H1 (cell line): ENCODE data around the gene SLC25A51. TPM values are rescaled to one million over a fixed set of nuclear protein-coding genes. Genes with fewer than 3 reads are reported as not detected.
A peak's percentile ranks its signal among the peaks of the same experiment; 100 is the strongest.

Experiments
- CTCF ChIA-PET: fragments of 300-600 bp; sonication (Branson Sonifier 250); formaldehyde crosslinking; loops from one replicate; lab custom pipeline; 2021; ENCODE audit not compliant: partially characterized antibody; lab: Charles Lee
- POLR2A ChIA-PET: fragments of 300-600 bp; sonication (Branson Sonifier 250); formaldehyde crosslinking; loops from one replicate; lab custom pipeline; 2021; ENCODE audit warnings: inconsistent platforms; ENCODE audit not compliant: partially characterized antibody; lab: Charles Lee
- DNase-seq, 2 experiments: peaks; one replicate each; pipeline versions ENCODE4 v3.0.0 to v3.0.0-alpha.2; 2010 to 2022; ENCODE audit warnings: low spot score in 2 of 2, low read depth in 1 of 2, mixed read lengths in 1 of 2
- FAIRE-seq: peaks from 2 replicates; lab custom pipeline; 2011; peaks lifted over from hg19 to GRCh38; lab: Jason Lieb, UNC
- H2AFZ ChIP-seq: 2 replicates; pipeline ENCODE4 v1.8.1; 2012; ENCODE audit warnings: low read length, inconsistent platforms
- H2AK5ac ChIP-seq: 2 replicates; pipeline ENCODE4 v1.6.1; 2013; ENCODE audit warnings: low read depth, low read length
- H2BK120ac ChIP-seq: replicated peaks from 2 replicates; pipeline ENCODE3; 2013; ENCODE audit warnings: low read depth, low read length, inconsistent platforms
- H2BK12ac ChIP-seq: 2 replicates; pipeline ENCODE4 v1.6.1; 2013; ENCODE audit warnings: low read depth, low read length
- H2BK15ac ChIP-seq: 2 replicates; pipeline ENCODE4 v1.6.1; 2013; ENCODE audit warnings: low read length
- H2BK20ac ChIP-seq: 2 replicates; pipeline ENCODE4 v1.6.1; 2013; ENCODE audit warnings: low read length
- H2BK5ac ChIP-seq: 2 replicates; pipeline ENCODE4 v1.6.1; 2013; ENCODE audit warnings: low read depth, low read length
- H3K14ac ChIP-seq: 2 replicates; pipeline ENCODE4 v1.6.1; 2013; ENCODE audit warnings: inconsistent platforms; ENCODE audit not compliant: insufficient read length
- H3K18ac ChIP-seq: 2 replicates; pipeline ENCODE4 v1.6.1; 2013; ENCODE audit warnings: low read length; ENCODE audit errors: extremely low read depth
- H3K23ac ChIP-seq: 2 replicates; pipeline ENCODE4 v1.6.1; 2013; ENCODE audit warnings: inconsistent platforms; ENCODE audit not compliant: insufficient read length
- H3K23me2 ChIP-seq: 2 replicates; pipeline ENCODE4 v1.6.1; 2013; ENCODE audit warnings: low read depth, low read length
- H3K27ac ChIP-seq: 2 replicates; pipeline ENCODE4 v1.6.1; 2011; ENCODE audit warnings: low read depth, low read length, inconsistent platforms
- H3K27me3 ChIP-seq, 4 experiments: replicated peaks in 1 of 4; 1 replicate in 1 of 4; 2 replicates in 3 of 4; pipeline versions ENCODE4 v1.6.1 to v1.8.1; 2011 to 2013; ENCODE audit warnings: low read length in 3 of 4, mild to moderate bottlenecking in 3 of 4, inconsistent platforms in 2 of 4, mixed read lengths in 2 of 4, moderate library complexity in 1 of 4; ENCODE audit not compliant: control insufficient read depth in 3 of 4, insufficient read depth in 3 of 4; ENCODE audit errors: extremely low read depth in 1 of 4
- H3K36me3 ChIP-seq, 4 experiments: 2 replicates each; pipeline versions ENCODE4 v1.6.1 to v1.8.1; 2011 to 2013; ENCODE audit warnings: mild to moderate bottlenecking in 4 of 4, low read length in 3 of 4, moderate library complexity in 2 of 4, control low read depth in 1 of 4, inconsistent platforms in 1 of 4; ENCODE audit not compliant: insufficient read depth in 4 of 4, control insufficient read depth in 2 of 4
- H3K4ac ChIP-seq: replicated peaks from 2 replicates; pipeline ENCODE3; 2013; ENCODE audit warnings: low read length, low read depth, mixed read lengths, inconsistent platforms; ENCODE audit not compliant: insufficient read length
- H3K4me1 ChIP-seq, 4 experiments: replicated peaks in 1 of 4; 1 replicate in 1 of 4; 2 replicates in 3 of 4; pipeline versions ENCODE4 v1.6.1 to v1.8.1; 2011 to 2013; ENCODE audit warnings: low read length in 3 of 4, inconsistent platforms in 2 of 4, mixed read lengths in 1 of 4; ENCODE audit not compliant: insufficient read depth in 4 of 4, control insufficient read depth in 3 of 4
- H3K4me2 ChIP-seq, 2 experiments: 2 replicates each; pipeline versions ENCODE4 v1.6.1 to v1.8.1; 2011 to 2013; ENCODE audit warnings: low read depth in 2 of 2, low read length in 2 of 2, control low read depth in 1 of 2, inconsistent platforms in 1 of 2, mild to moderate bottlenecking in 1 of 2; ENCODE audit not compliant: insufficient read depth in 1 of 2
- H3K4me3 ChIP-seq, 4 experiments: fragments of 200-600, 300-600 bp in 1 of 4; sonication (generic), shearing (Covaris generic), sonication (Bioruptor Twin) in 1 of 4; 2 replicates each; pipeline versions ENCODE4 v1.5.1 to v1.8.1; 2011 to 2016; ENCODE audit warnings: low read length in 4 of 4, low read depth in 3 of 4, control low read depth in 2 of 4, inconsistent platforms in 2 of 4, mild to moderate bottlenecking in 2 of 4, mixed read lengths in 1 of 4, moderate library complexity in 1 of 4; ENCODE audit not compliant: insufficient read depth in 2 of 4; ENCODE audit errors: extremely low read depth in 1 of 4
- H3K56ac ChIP-seq: replicated peaks from 2 replicates; pipeline ENCODE3; 2013; ENCODE audit warnings: low read depth, mild to moderate bottlenecking, mixed read lengths, low read length, inconsistent platforms; ENCODE audit not compliant: insufficient read length
- H3K79me1 ChIP-seq: 2 replicates; pipeline ENCODE4 v1.6.1; 2013; ENCODE audit warnings: low read depth, low read length, control low read depth
- H3K79me2 ChIP-seq, 2 experiments: 2 replicates each; pipeline versions ENCODE4 v1.6.1 to v1.8.1; 2012 to 2013; ENCODE audit warnings: low read length in 2 of 2, mild to moderate bottlenecking in 2 of 2, inconsistent platforms in 1 of 2; ENCODE audit not compliant: insufficient read depth in 2 of 2, control insufficient read depth in 1 of 2
- H3K9ac ChIP-seq, 4 experiments: replicated peaks in 1 of 4; 1 replicate in 1 of 4; 2 replicates in 3 of 4; pipeline versions ENCODE4 v1.6.1 to v1.8.1; 2011 to 2013; ENCODE audit warnings: low read depth in 3 of 4, low read length in 3 of 4, control low read depth in 2 of 4, mild to moderate bottlenecking in 2 of 4, moderate library complexity in 2 of 4, inconsistent platforms in 1 of 4; ENCODE audit errors: extremely low read depth in 1 of 4
- H3K9me3 ChIP-seq, 2 experiments: 2 replicates each; pipeline versions ENCODE4 v1.6.1 to v1.8.1; 2012 to 2013; ENCODE audit warnings: mild to moderate bottlenecking in 2 of 2, moderate library complexity in 2 of 2, control low read depth in 1 of 2, inconsistent platforms in 1 of 2, low read depth in 1 of 2, low read length in 1 of 2, mixed read lengths in 1 of 2; ENCODE audit not compliant: insufficient read depth in 2 of 2
- H4K20me1 ChIP-seq, 2 experiments: replicated peaks in 1 of 2; 2 replicates each; pipeline versions ENCODE3 to v1.8.1; 2011 to 2013; ENCODE audit warnings: inconsistent platforms in 2 of 2, low read length in 2 of 2, mild to moderate bottlenecking in 1 of 2; ENCODE audit not compliant: insufficient read depth in 2 of 2, control insufficient read depth in 1 of 2
- H4K5ac ChIP-seq: 2 replicates; pipeline ENCODE4 v1.6.1; 2013; ENCODE audit warnings: low read length, low read depth, mixed read lengths, inconsistent platforms; ENCODE audit not compliant: insufficient read length
- H4K8ac ChIP-seq: 2 replicates; pipeline ENCODE4 v1.8.0; 2013; ENCODE audit warnings: mild to moderate bottlenecking, moderate library complexity, low read length, inconsistent platforms; ENCODE audit not compliant: insufficient read depth; ENCODE audit errors: extremely low read depth
- H4K91ac ChIP-seq: replicated peaks from 2 replicates; pipeline ENCODE3; 2013; ENCODE audit warnings: low read length, mixed read lengths, inconsistent platforms; ENCODE audit not compliant: insufficient read length
- BCL11A ChIP-seq, 2 experiments: IDR thresholded peaks; one replicate each; pipeline ENCODE4 v1.6.1; 2011; ENCODE audit warnings: low read depth in 2 of 2, low read length in 2 of 2, mild to moderate bottlenecking in 2 of 2
- PHF8 ChIP-seq: fragments of 200-600 bp; sonication (generic); conservative IDR thresholded peaks from 2 replicates; pipeline ENCODE4 v1.7.1; 2012; ENCODE audit warnings: low read depth, mild to moderate bottlenecking, inconsistent platforms, low read length, moderate library complexity
- RBBP5 ChIP-seq: IDR thresholded peaks from 2 replicates; pipeline ENCODE4 v1.7.1; 2012; ENCODE audit warnings: low read depth, mild to moderate bottlenecking, inconsistent platforms, low read length, moderate library complexity, borderline replicate concordance
- SIRT6 ChIP-seq: IDR thresholded peaks from one replicate; pipeline ENCODE4 v1.7.1; 2012; ENCODE audit warnings: low read length, inconsistent platforms
- SP4 ChIP-seq: IDR thresholded peaks from 2 replicates; pipeline ENCODE4 v1.6.1; 2012; ENCODE audit warnings: low read length, inconsistent platforms
- USF2 ChIP-seq: IDR thresholded peaks from 2 replicates; pipeline ENCODE4 v1.6.1; 2011; ENCODE audit warnings: low read length, improper control_type of control experiment
- YY1 ChIP-seq: IDR thresholded peaks from 2 replicates; pipeline ENCODE4 v1.6.1; 2011; ENCODE audit warnings: low read depth, mild to moderate bottlenecking, low read length
- WGBS, 2 experiments: shearing (Covaris generic) in 1 of 2; methylation state at CpG; one replicate each; pipeline versions ENCODE4 v1.1.6 to v1.1.7; 2013 to 2015; ENCODE audit warnings: low lambda C conversion rate in 2 of 2, mixed read lengths in 2 of 2, inconsistent platforms in 1 of 2, low coverage in 1 of 2, missing lambda C conversion rate in 1 of 2; ENCODE audit not compliant: insufficient replicate concordance in 2 of 2, insufficient coverage in 1 of 2, insufficient read length in 1 of 2; ENCODE audit errors: extremely low coverage in 1 of 2, missing lambda C conversion rate in 1 of 2; 5-methylcytosine and 5-hydroxymethylcytosine counted together
- long read RNA-seq, 2 experiments: library from RNA in 1 of 2; library from capped mRNA in 1 of 2; stranded (forward); transcript quantifications; one replicate each; pipeline ENCODE4 v2.0.0, GENCODE V29; 2021; ENCODE audit warnings: inconsistent platforms in 1 of 2
- polyA minus RNA-seq, 3 experiments: library from RNA; depleted of rRNA, polyadenylated mRNA; stranded (reverse); fragments of >200 nt; gene quantifications; 1 replicate in 2 of 3; 2 replicates in 1 of 3; pipeline ENCODE4 v1.2.3, GENCODE V29; 2011
- polyA plus RNA-seq, 7 experiments: library from polyadenylated mRNA; depleted of rRNA in 3 of 7; stranded (reverse) in 5 of 7; unstranded in 2 of 7; fragments of >200 nt in 5 of 7; fragments of 200-250 nt in 2 of 7; gene quantifications; 1 replicate in 5 of 7; 2 replicates in 1 of 7; 4 replicates in 1 of 7; pipeline versions ENCODE4 v1.2.1 to v1.2.3, GENCODE V29; 2011 to 2013; ENCODE audit warnings: missing spikeins in 2 of 7, mixed read lengths in 2 of 7
- total RNA-seq: library from RNA; stranded (reverse); fragmentation: NEBNext Ultra II Directional; extraction: Animal tissue kit (Norgen Biotek cat#: 25700); gene quantifications from 2 replicates; pipeline ENCODE4 v1.2.1, GENCODE V29; 2021

SLC25A51 gene
- total RNA-seq (14.5 and 16.8 TPM in 2 replicates), polyA plus RNA-seq (2011; rRNA removed) (5.4 and 8.0 TPM in 2 replicates), polyA minus RNA-seq (2011; rRNA and poly(A)+ RNA removed) (37.8 and 43.4 TPM in 2 replicates)
- polyA plus RNA-seq (2011; cell fraction: cytosol; rRNA removed), result 6.3 TPM
- polyA plus RNA-seq (2011; cell fraction: nucleus; rRNA removed), result 6.7 TPM
- 5.5 to 7.7 TPM (median 6.4 TPM) in 4 replicates for polyA plus RNA-seq (2012, experiment 1 of 2)
- polyA plus RNA-seq (2012, experiment 2 of 2), result 1.9 TPM
- 8.0 TPM for polyA plus RNA-seq (2013, experiment 1 of 2)
- polyA plus RNA-seq (2013, experiment 2 of 2), result 7.4 TPM
- 11.3 TPM for polyA minus RNA-seq (2011; cell fraction: cytosol; rRNA and poly(A)+ RNA removed)
- 28.6 TPM for polyA minus RNA-seq (2011; cell fraction: nucleus; rRNA and poly(A)+ RNA removed)
- long read RNA-seq, experiment 1, partial matches to known transcripts, result 2 of 8 reads
- long read RNA-seq, experiment 1, other reads (novel, unspliced or antisense), result 3 of 8 reads
- long read RNA-seq, experiment 2, partial matches to known transcripts, result 0 of 5 reads
- long read RNA-seq, experiment 2, other reads (novel, unspliced or antisense), result 3 of 5 reads

GRCh38 chr9:37903647-37904444 is at the start of gene SLC25A51:
Gene SLC25A51 (minus strand): TSS chr9:37904127. CDS start chr9:37888550, 15,577 bp downstream.
- H3K56ac ChIP-seq, result peak within 1 kb of the TSS; percentile 85
- H2BK20ac ChIP-seq, result no peak within 1 kb of the TSS
- no peaks in the 10 kb centered on the region for H3K9me3 ChIP-seq
- H2BK15ac ChIP-seq, result 0 out of 2 replicates have a peak within 1 kb of the TSS, but pooled peaks have one; percentile 89
- H3K14ac ChIP-seq, result no peak within 1 kb of the TSS
- no peak within 1 kb of the TSS for H2AK5ac ChIP-seq
- peaks cover 3% of the 10 kb centered on the region; the same call in 1 of the 2 replicates for H3K79me1 ChIP-seq
- H2BK12ac ChIP-seq, result peak within 1 kb of the TSS; percentile 69; the same call in 1 of the 2 replicates
- FAIRE-seq (peak; percentile 78), DNase-seq (peak; percentile 89 to 98)
- H3K23ac ChIP-seq, result no peak within 1 kb of the TSS
- 0% methylated on average over 44 of the region's 84 CpGs; no CpG with 5 or more reads in 1 of the 2 experiments for WGBS, 2 experiments
- H3K23me2 ChIP-seq, result peaks cover 6% of the 10 kb centered on the region
- peak within 1 kb of the TSS; percentile 90 to 94 for H3K4me2 ChIP-seq
- H3K79me2 ChIP-seq, result 0 out of 4 replicates have a peak, but pooled peaks cover 0 to 6% of the 10 kb centered on the region in 2 experiments
- no peak within 1 kb of the TSS for H2BK120ac ChIP-seq
- no peak within 1 kb of the TSS; the same call in 1 of the 2 replicates for H3K27ac ChIP-seq
- ChIA-PET CTCF (interaction anchor here (0.6 to 2.0 kb wide), 16 partner anchors 10 to 457 kb away, joined by 3 to 9 read pairs (median 4); no protein-coding TSS in a partner anchor), POLR2A (interaction anchor here (0.9 kb wide), 2 partner anchors 268 to 498 kb away, joined by 3 read pairs; no protein-coding TSS in a partner anchor)
- peaks cover 0 to 3% (median 0%) of the 10 kb centered on the region in 4 experiments; a peak in 3 of 7 replicates for H3K27me3 ChIP-seq
- peak within 1 kb of the TSS; percentile 71 for H4K91ac ChIP-seq
- H4K20me1 ChIP-seq, result peaks cover 0 to 2% of the 10 kb centered on the region in 2 experiments
- peaks cover 0 to 6% (median 4%) of the 10 kb centered on the region in 4 experiments; a peak in 5 of 8 replicates for H3K36me3 ChIP-seq
- H3K4ac ChIP-seq, result peak within 1 kb of the TSS; percentile 35
- H3K4me1 ChIP-seq, result peaks cover 0 to 8% (median 6%) of the 10 kb centered on the region in 4 experiments; a peak in 3 of 7 replicates
- H4K5ac ChIP-seq, result peak within 1 kb of the TSS; percentile 68
- H3K4me3 ChIP-seq, result peak within 1 kb of the TSS; percentile 65 to 90 (median 78)
- H3K9ac ChIP-seq, result peak within 1 kb of the TSS; percentile 45 to 67 (median 62)
- H2AFZ ChIP-seq, result peak within 1 kb of the TSS; percentile 85
- H4K8ac ChIP-seq, result peak within 1 kb of the TSS; percentile 84
- H2BK5ac ChIP-seq, result peak within 1 kb of the TSS; percentile 37; the same call in 1 of the 2 replicates
- peak within 1 kb of the TSS; percentile 86; the same call in 1 of the 2 replicates for H3K18ac ChIP-seq
- TF ChIP-seq SP4 (peak; percentile 71), USF2 (peak; percentile 93), RBBP5 (peak; percentile 74; the same call in 1 of the 2 replicates), YY1 (peak; percentile 85; the same call in 1 of the 2 replicates), PHF8 (peak; percentile 68), BCL11A (IDR thresholded peaks at IDR 0.05; ENCODE audit: low read depth in 2 of 2, low read length in 2 of 2) (no peak), SIRT6 (no peak)
